Skeletal muscle satellite cell (primary cell): ENCODE measurements around the gene RAB7B.

ENCODE experiments used
- H3K27me3 ChIP-seq: 2 replicates; pipeline ENCODE4 v1.7.0; 2013; ENCODE audit warnings: low read length; ENCODE audit not compliant: control insufficient read depth, insufficient read depth
- H3K36me3 ChIP-seq: 2 replicates; pipeline ENCODE4 v1.7.0; 2013; ENCODE audit warnings: mild to moderate bottlenecking, control low read depth, low read length; ENCODE audit not compliant: insufficient read depth
- H3K4me1 ChIP-seq: 2 replicates; pipeline ENCODE4 v1.7.0; 2013; ENCODE audit warnings: low read length; ENCODE audit not compliant: control insufficient read depth, insufficient read depth
- H3K4me2 ChIP-seq: 2 replicates; pipeline ENCODE4 v1.7.0; 2013; ENCODE audit warnings: mild to moderate bottlenecking, low read length
- H3K4me3 ChIP-seq: 2 replicates; pipeline ENCODE4 v1.7.0; 2013; ENCODE audit warnings: low read length
- H3K9ac ChIP-seq: 2 replicates; pipeline ENCODE4 v1.7.0; 2013; ENCODE audit warnings: mild to moderate bottlenecking, low read depth, low read length, moderate library complexity
- H3K9me3 ChIP-seq: replicated peaks from 2 replicates; pipeline ENCODE4 v1.7.0; 2013; ENCODE audit warnings: mild to moderate bottlenecking, control low read depth, low read length

Gene RAB7B

DNA sequence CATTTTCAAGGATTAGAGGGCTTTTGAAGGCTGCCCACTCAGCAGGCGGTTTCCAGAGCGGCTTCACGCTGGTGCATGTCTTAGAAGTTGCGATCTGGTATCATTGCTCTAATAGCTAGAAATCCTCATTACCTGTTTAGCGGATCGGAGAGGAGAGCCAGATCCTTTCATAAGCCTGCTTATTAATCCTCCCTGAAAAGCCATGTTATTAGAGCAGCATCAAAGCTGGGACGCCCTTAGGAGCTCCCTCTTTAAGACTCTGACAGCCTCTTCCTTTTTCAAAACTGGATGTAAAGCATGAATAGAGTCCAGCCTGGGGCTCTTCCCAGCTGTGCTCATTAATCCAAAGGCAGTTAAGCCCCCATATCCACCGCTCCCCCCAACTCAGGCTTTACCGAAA is 34.4 kb upstream of the RAB7B start:
- H3K36me3 ChIP-seq: no peaks in the 10 kb centered on the region
- H3K9ac ChIP-seq: no peak overlapping the region
- H3K4me2 ChIP-seq: no peak overlapping the region
- H3K4me3 ChIP-seq: no peak overlapping the region
- no peaks in the 10 kb centered on the region for H3K4me1 ChIP-seq
- H3K9me3 ChIP-seq: no peaks in the 10 kb centered on the region
- H3K27me3 ChIP-seq: peaks cover 84% of the 10 kb centered on the region

- H3K4me3 ChIP-seq: no peak overlapping the region
Measured at GRCh38 chr1:206036663-206037455, 33.7 kb upstream of the RAB7B start.

GRCh38 chr1:206035027-206035426 is 31.8 kb upstream of the RAB7B start:
- no peak overlapping the region for H3K4me3 ChIP-seq
- peaks cover 6% of the 10 kb centered on the region for H3K4me1 ChIP-seq
- peaks cover 70% of the 10 kb centered on the region for H3K27me3 ChIP-seq
- no peak overlapping the region for H3K9ac ChIP-seq
- H3K4me2 ChIP-seq: no peak overlapping the region
- H3K9me3 ChIP-seq: no peaks in the 10 kb centered on the region
- no peaks in the 10 kb centered on the region for H3K36me3 ChIP-seq

More at GRCh38 chr1:206036663-206037455, 33.7 kb upstream of the RAB7B start:
- Histone ChIP-seq H3K27me3 (peaks cover 85% of the 10 kb centered on the region), H3K4me2 (no peak overlapping the region), H3K36me3 (no peaks in the 10 kb centered on the region), H3K4me1 (peaks cover 6% of the 10 kb centered on the region), H3K9ac (no peak overlapping the region), H3K9me3 (no peaks in the 10 kb centered on the region)

GRCh38 chr1:206032380-206033140 is 29.4 kb upstream of the RAB7B start:
- Histone ChIP-seq H3K4me1 (peaks cover 6% of the 10 kb centered on the region), H3K4me3 (no peak overlapping the region), H3K9ac (no peak overlapping the region), H3K4me2 (no peak overlapping the region), H3K9me3 (no peaks in the 10 kb centered on the region), H3K27me3 (peaks cover 74% of the 10 kb centered on the region), H3K36me3 (no peaks in the 10 kb centered on the region)

DNA sequence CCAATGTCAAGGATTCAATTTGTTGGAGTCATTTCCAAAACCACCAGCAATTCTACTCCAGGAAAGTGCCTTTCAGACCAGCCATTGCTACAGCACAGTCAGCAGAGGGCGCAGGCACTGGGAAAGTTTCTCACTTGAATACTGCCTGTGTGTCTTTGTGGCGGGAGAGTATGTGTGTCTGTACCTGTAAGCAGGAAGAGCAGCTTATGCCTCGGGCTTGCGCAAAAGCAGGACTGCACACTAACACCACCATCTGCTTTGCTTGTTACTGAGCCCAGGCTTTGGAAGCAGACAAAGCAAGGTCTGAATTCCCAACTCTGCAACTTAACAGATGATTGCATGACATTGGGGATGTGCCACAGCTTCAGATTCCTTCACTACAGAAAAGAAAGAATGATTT is 27.5 kb upstream of the RAB7B start:
- no peak overlapping the region for H3K4me3 ChIP-seq
- peaks cover 58% of the 10 kb centered on the region for H3K27me3 ChIP-seq
- no peak overlapping the region for H3K4me2 ChIP-seq
- peaks cover 6% of the 10 kb centered on the region for H3K4me1 ChIP-seq
- no peaks in the 10 kb centered on the region for H3K9me3 ChIP-seq
- no peak overlapping the region for H3K9ac ChIP-seq
- no peaks in the 10 kb centered on the region for H3K36me3 ChIP-seq

DNA sequence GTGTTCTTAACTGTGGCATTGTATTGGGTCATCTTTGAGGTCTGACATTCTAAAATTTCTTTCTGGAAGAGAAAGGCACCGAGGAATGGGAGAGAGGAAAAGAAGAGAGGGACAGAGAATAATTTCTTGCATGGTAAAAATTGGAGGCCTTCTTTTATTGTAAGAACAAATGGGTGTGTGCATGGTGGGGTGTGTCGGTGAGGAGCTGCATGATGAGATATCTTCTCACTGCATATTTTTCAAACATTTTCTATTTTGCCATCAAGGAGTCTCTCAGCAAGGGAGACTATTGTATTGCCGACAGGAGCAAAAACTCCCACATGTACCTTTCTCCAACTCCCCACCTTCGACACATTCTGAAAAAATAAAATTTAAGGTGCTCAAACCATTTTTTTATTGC is 27.0 kb upstream of the RAB7B start:
- Histone ChIP-seq H3K36me3 (no peaks in the 10 kb centered on the region), H3K4me1 (peaks cover 6% of the 10 kb centered on the region), H3K27me3 (peaks cover 53% of the 10 kb centered on the region), H3K9ac (no peak overlapping the region), H3K4me3 (no peak overlapping the region), H3K9me3 (no peaks in the 10 kb centered on the region), H3K4me2 (no peak overlapping the region)

DNA sequence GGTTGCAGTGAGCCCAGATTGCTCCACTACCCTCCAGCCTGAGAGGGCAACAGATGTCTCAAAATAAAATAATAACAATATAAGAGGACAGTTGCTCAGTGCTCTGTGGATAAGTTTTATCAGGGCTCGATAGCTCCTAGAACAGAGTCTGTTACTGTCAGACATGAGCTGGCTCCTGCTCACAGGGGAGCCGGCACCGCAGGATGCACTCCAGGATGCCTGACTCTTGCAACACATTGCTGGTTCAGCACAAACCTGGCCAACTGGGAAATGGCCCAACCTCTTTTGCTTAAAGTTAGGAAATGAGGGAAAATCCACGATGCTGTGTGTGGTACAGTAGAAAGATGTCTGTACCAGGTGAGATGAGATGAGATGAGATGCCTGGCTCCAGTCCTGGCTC is 26.3 kb upstream of the RAB7B start:
- H3K36me3 ChIP-seq: no peaks in the 10 kb centered on the region
- peaks cover 46% of the 10 kb centered on the region for H3K27me3 ChIP-seq
- no peak overlapping the region for H3K4me3 ChIP-seq
- no peak overlapping the region for H3K4me2 ChIP-seq
- no peaks in the 10 kb centered on the region for H3K9me3 ChIP-seq
- H3K4me1 ChIP-seq: peaks cover 6% of the 10 kb centered on the region
- H3K9ac ChIP-seq: no peak overlapping the region

GRCh38 chr1:206025283-206025820 is 22.2 kb upstream of the RAB7B start:
- Histone ChIP-seq H3K4me3 (no peak overlapping the region), H3K27me3 (peaks cover 25% of the 10 kb centered on the region), H3K4me2 (no peak overlapping the region), H3K36me3 (no peaks in the 10 kb centered on the region), H3K9me3 (no peaks in the 10 kb centered on the region), H3K4me1 (peaks cover 12% of the 10 kb centered on the region), H3K9ac (no peak overlapping the region)

DNA sequence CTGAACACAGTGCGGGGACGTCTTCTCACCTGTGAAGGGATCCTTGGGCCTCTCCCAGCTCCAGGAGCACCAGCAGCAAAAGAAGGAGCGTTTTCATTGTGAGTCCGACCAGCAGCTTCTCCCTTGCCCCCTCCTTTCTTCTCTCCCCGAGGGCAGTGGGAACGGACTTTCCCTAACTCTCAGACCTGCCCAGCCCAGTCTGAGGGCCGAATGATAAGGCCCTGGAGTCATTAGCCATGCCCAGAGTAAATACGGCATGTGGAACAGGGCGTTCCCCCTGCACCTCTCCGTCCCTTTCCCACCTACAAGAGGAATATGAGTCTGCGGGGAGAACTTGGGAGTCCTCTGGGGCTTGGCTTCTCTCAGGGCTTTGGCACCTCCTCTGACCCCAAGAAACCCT is 20.5 kb upstream of the RAB7B start, which contains the start of gene CTSE:
TSS of gene CTSE (minus strand) at position 201 of the 400 bp plus-strand sequence. CDS start at position 97, 104 bp downstream.
- H3K27me3 ChIP-seq: peaks cover 13% of the 10 kb centered on the region

DNA sequence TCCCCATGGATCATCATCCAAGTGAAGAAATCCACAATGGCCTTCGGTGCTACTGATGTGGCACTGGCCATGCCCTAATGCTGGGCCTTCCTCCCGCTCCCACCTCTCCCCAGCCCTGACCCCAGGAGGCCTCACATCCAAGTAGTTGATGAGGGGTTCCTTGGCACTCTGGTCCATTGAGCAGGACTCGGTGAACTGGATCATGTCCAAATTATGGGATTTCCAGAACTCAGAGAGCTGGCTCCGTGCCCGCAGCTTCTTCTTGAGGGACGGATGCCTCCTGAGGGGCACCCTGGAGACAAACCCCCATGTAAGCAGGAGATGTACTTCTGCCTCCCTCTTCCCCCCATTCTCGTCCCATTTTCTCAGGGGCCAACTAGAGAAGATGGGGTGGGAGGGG is 19.6 kb upstream of the RAB7B start:
- peaks cover 6% of the 10 kb centered on the region for H3K27me3 ChIP-seq
- H3K4me1 ChIP-seq: peaks cover 12% of the 10 kb centered on the region
- H3K36me3 ChIP-seq: no peaks in the 10 kb centered on the region
- no peak overlapping the region for H3K9ac ChIP-seq
- no peak overlapping the region for H3K4me2 ChIP-seq
- no peaks in the 10 kb centered on the region for H3K9me3 ChIP-seq
- H3K4me3 ChIP-seq: no peak overlapping the region

More for the DNA sequence above, 20.5 kb upstream of the RAB7B start, which contains the start of gene CTSE:
- no peaks in the 10 kb centered on the region for H3K36me3 ChIP-seq
- no peaks in the 10 kb centered on the region for H3K9me3 ChIP-seq
- no peak within 1 kb of the TSS for H3K4me2 ChIP-seq
- H3K4me1 ChIP-seq: peaks cover 12% of the 10 kb centered on the region
- H3K9ac ChIP-seq: no peak within 1 kb of the TSS
- H3K4me3 ChIP-seq: no peak within 1 kb of the TSS

- Histone ChIP-seq H3K36me3 (no peaks in the 10 kb centered on the region), H3K9ac (no peak overlapping the region), H3K4me1 (peaks cover 12% of the 10 kb centered on the region), H3K4me3 (no peak overlapping the region), H3K4me2 (peak overlapping the region; percentile 8), H3K9me3 (no peaks in the 10 kb centered on the region), H3K27me3 (peaks cover 7% of the 10 kb centered on the region)
Measured at GRCh38 chr1:206021626-206022365, 18.6 kb upstream of the RAB7B start.
